HepG2 (cell line): ENCODE measurements around the gene STIP1. TPM values are rescaled to one million over a fixed set of nuclear protein-coding genes. Genes with fewer than 3 reads are reported as not detected.

Experiments used
- ATAC-seq: fragments of 200-7000 bp; cut with Tn5 transposase; 3 replicates; pipeline ENCODE4 v1.9.1; 2020; ENCODE audit warnings: mild to moderate bottlenecking, moderate library complexity
- BruUV-seq: library from RNA; stranded (reverse); fragments of 400-500 nt; replicated peaks from 2 replicates; lab custom pipeline; 2021; lab: Mats Ljungman, UMichigan
- CTCF ChIA-PET: fragments of 300-600 bp; formaldehyde crosslinking; extraction: SDS; loops from one replicate; lab custom pipeline; 2021; ENCODE audit warnings: low total read pairs, inconsistent platforms, low intra/inter-chr PET ratio; lab: Yijun Ruan, JAX
- POLR2A ChIA-PET: fragments of 350-600 bp; sonication (Branson Sonifier 250); formaldehyde crosslinking; loops from one replicate; lab custom pipeline; 2020; ENCODE audit warnings: antibody characterized with exemption, inconsistent platforms; lab: Yijun Ruan, JAX
- DNase-seq: peaks from one replicate; pipeline ENCODE4 v3.0.0-alpha.2; 2015; ENCODE audit warnings: low spot score
- FAIRE-seq: peaks from 3 replicates; lab custom pipeline; 2011; peaks lifted over from hg19 to GRCh38; lab: Jason Lieb, UNC
- H2AFZ ChIP-seq: one replicate; pipeline ENCODE4 v1.6.1; 2011; ENCODE audit warnings: low read length, inconsistent platforms
- H3K27ac ChIP-seq: fragments of 300-600 bp; 3 replicates; pipeline ENCODE4 v1.8.0; 2011; ENCODE audit warnings: mixed run types, mild to moderate bottlenecking, mixed read lengths, low read length, inconsistent platforms; ENCODE audit not compliant: insufficient read depth; ENCODE audit errors: extremely low read length
- H3K27me3 ChIP-seq, 2 experiments: fragments of 200-600 bp in 1 of 2; 2 replicates in 1 of 2; 3 replicates in 1 of 2; pipeline versions ENCODE4 v1.6.0 to v1.8.0; 2011; ENCODE audit warnings: low read length in 2 of 2, mild to moderate bottlenecking in 2 of 2, moderate library complexity in 2 of 2, inconsistent platforms in 1 of 2; ENCODE audit not compliant: insufficient read depth in 2 of 2, control insufficient read depth in 1 of 2
- H3K36me3 ChIP-seq, 2 experiments: fragments of 200-600 bp in 1 of 2; replicated peaks in 1 of 2; 2 replicates in 1 of 2; 3 replicates in 1 of 2; pipeline versions ENCODE4 v1.5.1 to v1.8.0; 2011; ENCODE audit warnings: low read length in 2 of 2, inconsistent platforms in 1 of 2; ENCODE audit not compliant: insufficient read depth in 2 of 2, control insufficient read depth in 1 of 2
- H3K4me1 ChIP-seq: 2 replicates; pipeline ENCODE4 v1.5.1; 2012; ENCODE audit warnings: low read length, inconsistent platforms; ENCODE audit not compliant: insufficient read depth
- H3K4me2 ChIP-seq: 2 replicates; pipeline ENCODE4 v1.6.0; 2011; ENCODE audit warnings: low read depth, low read length, inconsistent platforms
- H3K4me3 ChIP-seq, 3 experiments: fragments of 200-600 bp in 1 of 3; sonication (generic), shearing (Covaris generic) in 1 of 3; replicated peaks in 1 of 3; 2 replicates each; pipeline ENCODE4 v1.5.1; 2011 to 2016; ENCODE audit warnings: low read length in 3 of 3, inconsistent platforms in 2 of 3, low read depth in 2 of 3, mild to moderate bottlenecking in 2 of 3, control low read depth in 1 of 3, mixed read lengths in 1 of 3; ENCODE audit not compliant: insufficient read depth in 1 of 3
- H3K79me2 ChIP-seq: one replicate; pipeline ENCODE4 v1.6.1; 2011; ENCODE audit warnings: low read length, inconsistent platforms; ENCODE audit not compliant: insufficient read depth
- H3K9ac ChIP-seq: 2 replicates; pipeline ENCODE4 v1.6.0; 2011; ENCODE audit warnings: mild to moderate bottlenecking, low read depth, low read length, inconsistent platforms; ENCODE audit not compliant: insufficient read depth
- H3K9me3 ChIP-seq: 2 replicates; pipeline ENCODE4 v1.5.1; 2012; ENCODE audit warnings: mild to moderate bottlenecking, low read length
- H4K20me1 ChIP-seq: 2 replicates; pipeline ENCODE4 v1.6.0; 2011; ENCODE audit warnings: inconsistent platforms, mild to moderate bottlenecking, low read length, moderate library complexity; ENCODE audit not compliant: insufficient read depth
- ATRX ChIP-seq: sonication (generic); formaldehyde crosslinking; IDR thresholded peaks from 2 replicates; pipeline ENCODE4 v1.4.0; 2020; ENCODE audit warnings: missing genetic modification reagents, borderline replicate concordance
- BRD4 ChIP-seq: sonication (generic); formaldehyde crosslinking; IDR thresholded peaks from 2 replicates; pipeline ENCODE4 v1.4.0; 2020; ENCODE audit warnings: missing genetic modification reagents
- EEA1 ChIP-seq: sonication (generic); formaldehyde crosslinking; IDR thresholded peaks from 2 replicates; pipeline ENCODE4 v1.5.1; 2020; ENCODE audit warnings: mild to moderate bottlenecking, missing genetic modification reagents, borderline replicate concordance
- IKZF4 ChIP-seq: sonication (generic); formaldehyde crosslinking; IDR thresholded peaks from 2 replicates; pipeline ENCODE4 v1.5.1; 2020; ENCODE audit warnings: borderline replicate concordance, mild to moderate bottlenecking, low read depth, missing genetic modification reagents; ENCODE audit errors: not compliant biosample characterization
- NONO ChIP-seq, 2 experiments: fragments of 450-650 bp in 1 of 2; sonication (generic) in 1 of 2; formaldehyde crosslinking in 1 of 2; IDR thresholded peaks in 1 of 2; conservative IDR thresholded peaks in 1 of 2; 2 replicates each; pipeline versions ENCODE4 v1.6.1 to v1.8.0; 2017 to 2022; ENCODE audit warnings: mild to moderate bottlenecking in 1 of 2, missing genetic modification reagents in 1 of 2, moderate library complexity in 1 of 2
- PITX1 ChIP-seq: sonication (generic); formaldehyde crosslinking; IDR thresholded peaks from 2 replicates; pipeline ENCODE4 v1.5.1; 2020; ENCODE audit warnings: mild to moderate bottlenecking, missing genetic modification reagents
- RXRB ChIP-seq: IDR thresholded peaks from 2 replicates; pipeline ENCODE4 v1.6.1; 2016; ENCODE audit warnings: borderline replicate concordance, missing genetic modification reagents, missing compliant biosample characterization
- SOX5 ChIP-seq: IDR thresholded peaks from 2 replicates; pipeline ENCODE4 v1.6.1; 2016; ENCODE audit warnings: borderline replicate concordance
- ZNF274 ChIP-seq: sonication (generic); formaldehyde crosslinking; IDR thresholded peaks from 2 replicates; pipeline ENCODE4 v1.5.1; 2020; ENCODE audit warnings: mild to moderate bottlenecking, missing genetic modification reagents
- ZNF335 ChIP-seq: sonication (generic); formaldehyde crosslinking; IDR thresholded peaks from 2 replicates; pipeline ENCODE4 v1.4.0; 2020; ENCODE audit warnings: missing genetic modification reagents
- ZNF792 ChIP-seq: IDR thresholded peaks from 2 replicates; pipeline ENCODE4 v1.6.1; 2016
- WGBS: methylation state at CpG from one replicate; pipeline ENCODE4 v1.1.6; 2017; ENCODE audit warnings: low lambda C conversion rate; 5-methylcytosine and 5-hydroxymethylcytosine counted together
- in situ Hi-C: cut with HindIII; loops from 2 replicates; pipeline ENCODE4 v1.10.0; 2017; ENCODE audit warnings: low pct_unique_long_range_greater_than_20kb; ENCODE audit not compliant: extremely low pct_ligation_motif_present
- intact Hi-C: fragments of 100-400 bp; cut with micrococcal nuclease; formaldehyde crosslinking; loops from one replicate; pipeline ENCODE4 v1.10.0; 2022; ENCODE audit not compliant: unreplicated experiment
- polyA plus RNA-seq, 8 experiments: library from polyadenylated mRNA; depleted of rRNA in 3 of 8; stranded (reverse) in 7 of 8; unstranded in 1 of 8; fragments of >200 nt; fragmentation: Illumina TruSeq in 4 of 8; extraction: Trizol in 4 of 8; gene quantifications; 2 replicates each; pipeline versions ENCODE4 v1.2.1 to v1.2.3, GENCODE V29; 2011 to 2016; ENCODE audit warnings: low read depth in 4 of 8, missing spikeins in 1 of 8, mixed read lengths in 1 of 8; ENCODE audit not compliant: insufficient read depth in 1 of 8
- total RNA-seq, 5 experiments: library from RNA; depleted of rRNA; stranded (reverse); fragments of >200 nt; fragmentation: Illumina TruSeq; extraction: Trizol; gene quantifications; 2 replicates each; pipeline ENCODE4 v1.2.3, GENCODE V29; 2016; ENCODE audit warnings: low read depth in 1 of 5
- TF ChIP-seq, protein P1 (sequence below): IDR thresholded peaks from 2 replicates; pipeline ENCODE4 v1.6.1; 2016; ENCODE audit warnings: low read depth
- TF ChIP-seq, protein P2 (sequence below): sonication (generic); formaldehyde crosslinking; IDR thresholded peaks from 2 replicates; pipeline ENCODE4 v1.4.0; 2020; ENCODE audit warnings: missing genetic modification reagents
- TF ChIP-seq, protein P3 (sequence below): sonication (generic); IDR thresholded peaks from 2 replicates; pipeline ENCODE4 v1.6.1; 2016; ENCODE audit warnings: low read depth, borderline replicate concordance
- TF ChIP-seq, protein P4 (sequence below): sonication (generic); formaldehyde crosslinking; IDR thresholded peaks from 2 replicates; pipeline ENCODE4 v1.8.0; 2022; ENCODE audit warnings: missing genetic modification reagents, mild to moderate bottlenecking, moderate library complexity, borderline replicate concordance

Gene STIP1
- total and polyA plus RNA-seq, 2 of the 13 experiments (the other 11 are each of a cell fraction or from before 2014, with no cell fraction given): 81.1 to 217 TPM

DNA sequence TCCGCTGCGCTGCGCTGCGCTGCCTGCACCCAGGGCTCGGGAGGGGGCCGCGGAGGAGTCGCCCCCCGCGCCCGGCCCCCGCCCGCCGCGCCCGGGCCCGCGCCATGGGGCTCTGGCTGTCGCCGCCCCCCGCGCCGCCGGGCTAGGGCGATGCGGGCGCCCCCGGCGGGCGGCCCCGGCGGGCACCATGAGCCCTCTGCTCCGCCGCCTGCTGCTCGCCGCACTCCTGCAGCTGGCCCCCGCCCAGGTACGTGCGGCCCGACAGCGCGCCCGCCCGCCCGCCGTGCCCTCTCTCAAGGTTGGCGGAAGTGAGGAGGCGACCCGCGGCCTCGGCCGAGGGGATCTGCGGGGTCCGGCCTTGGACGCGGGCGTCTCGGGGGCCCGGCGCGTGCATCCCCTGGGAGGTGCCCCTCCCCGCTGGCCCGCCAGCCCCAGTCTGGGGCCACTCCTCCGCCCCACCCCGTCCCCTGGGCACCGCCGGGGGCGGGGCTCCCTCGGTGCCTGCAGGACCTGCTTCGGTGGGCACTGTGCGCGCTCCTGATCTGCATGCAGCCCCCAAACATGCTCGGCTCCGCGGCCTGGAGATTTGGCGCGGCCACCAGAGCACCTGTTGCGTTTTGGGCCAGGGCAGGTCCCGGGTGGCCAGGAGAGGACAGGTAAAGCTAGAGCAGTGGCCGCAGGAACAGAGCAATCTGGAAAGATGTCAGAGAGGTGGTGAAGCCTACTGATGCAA, 48.8 kb downstream of the STIP1 start:
- Histone ChIP-seq H3K4me1 (peaks cover 70% of the 10 kb centered on the region), H3K9me3 (no peaks in the 10 kb centered on the region), H3K4me3 (peak overlapping the region; percentile 60 to 80 (median 76)), H3K9ac (peak overlapping the region; percentile 58), H3K36me3 (no peaks in the 10 kb centered on the region; a peak in 1 of 5 replicates), H3K27me3 (no peaks in the 10 kb centered on the region), H3K4me2 (peak overlapping the region; percentile 76), H3K79me2 (peaks cover 3% of the 10 kb centered on the region), H4K20me1 (no peaks in the 10 kb centered on the region), H2AFZ (no peak overlapping the region), H3K27ac (peak overlapping the region; percentile 43)
- ATAC-seq: peak; percentile 50
- POLR2A ChIA-PET: interaction anchor here (0.6 to 1.8 kb wide), 3 partner anchors 8 to 49 kb away, joined by 3 to 7 read pairs (median 6); partner anchors contain the start of genes NUDT22, STIP1 and TRPT1
- 72% methylated on average over 3 of the region's 80 CpGs for WGBS
- no peak for DNase-seq
- no peak for FAIRE-seq
- BruUV-seq: no TSS peak
- intact Hi-C loops: no loop called here
- in situ Hi-C loops: no loop called here
- CTCF ChIA-PET: no interaction called here
- TF ChIP-seq ZNF335 (CRISPR knock-in tag) (no peak), IKZF4 (CRISPR knock-in tag) (no peak), RXRB (CRISPR knock-in tag) (peak; percentile 32; the same call in 1 of the 2 replicates), SOX5 (CRISPR knock-in tag) (peak; percentile 17; the same call in 1 of the 2 replicates), ZNF274 (CRISPR knock-in tag) (peak; percentile 74; the same call in 1 of the 2 replicates), PITX1 (no peak), NONO (IDR thresholded peaks at IDR 0.05) (no peak), NONO (CRISPR knock-in tag; conservative IDR thresholded peaks at IDR 0.05) (no peak; the same call in 1 of the 2 replicates), ZNF792 (CRISPR knock-in tag) (no peak), EEA1 (CRISPR knock-in tag) (0 out of 2 replicates have a peak, but pooled peaks have one; percentile 32), BRD4 (CRISPR knock-in tag) (0 out of 2 replicates have a peak, but pooled peaks have one; percentile 57), ATRX (no peak)
- TF ChIP-seq, protein P1, sequence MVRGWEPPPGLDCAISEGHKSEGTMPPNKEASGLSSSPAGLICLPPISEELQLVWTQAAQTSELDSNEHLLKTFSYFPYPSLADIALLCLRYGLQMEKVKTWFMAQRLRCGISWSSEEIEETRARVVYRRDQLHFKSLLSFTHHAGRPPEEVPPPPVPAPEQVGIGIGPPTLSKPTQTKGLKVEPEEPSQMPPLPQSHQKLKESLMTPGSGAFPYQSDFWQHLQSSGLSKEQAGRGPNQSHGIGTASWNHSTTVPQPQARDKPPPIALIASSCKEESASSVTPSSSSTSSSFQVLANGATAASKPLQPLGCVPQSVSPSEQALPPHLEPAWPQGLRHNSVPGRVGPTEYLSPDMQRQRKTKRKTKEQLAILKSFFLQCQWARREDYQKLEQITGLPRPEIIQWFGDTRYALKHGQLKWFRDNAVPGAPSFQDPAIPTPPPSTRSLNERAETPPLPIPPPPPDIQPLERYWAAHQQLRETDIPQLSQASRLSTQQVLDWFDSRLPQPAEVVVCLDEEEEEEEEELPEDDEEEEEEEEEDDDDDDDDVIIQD: peak; percentile 18; the same call in 1 of the 2 replicates
- TF ChIP-seq, protein P2, sequence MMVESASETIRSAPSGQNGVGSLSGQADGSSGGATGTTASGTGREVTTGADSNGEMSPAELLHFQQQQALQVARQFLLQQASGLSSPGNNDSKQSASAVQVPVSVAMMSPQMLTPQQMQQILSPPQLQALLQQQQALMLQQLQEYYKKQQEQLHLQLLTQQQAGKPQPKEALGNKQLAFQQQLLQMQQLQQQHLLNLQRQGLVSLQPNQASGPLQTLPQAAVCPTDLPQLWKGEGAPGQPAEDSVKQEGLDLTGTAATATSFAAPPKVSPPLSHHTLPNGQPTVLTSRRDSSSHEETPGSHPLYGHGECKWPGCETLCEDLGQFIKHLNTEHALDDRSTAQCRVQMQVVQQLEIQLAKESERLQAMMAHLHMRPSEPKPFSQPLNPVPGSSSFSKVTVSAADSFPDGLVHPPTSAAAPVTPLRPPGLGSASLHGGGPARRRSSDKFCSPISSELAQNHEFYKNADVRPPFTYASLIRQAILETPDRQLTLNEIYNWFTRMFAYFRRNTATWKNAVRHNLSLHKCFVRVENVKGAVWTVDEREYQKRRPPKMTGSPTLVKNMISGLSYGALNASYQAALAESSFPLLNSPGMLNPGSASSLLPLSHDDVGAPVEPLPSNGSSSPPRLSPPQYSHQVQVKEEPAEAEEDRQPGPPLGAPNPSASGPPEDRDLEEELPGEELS (CRISPR knock-in tag): peak; percentile 45
- TF ChIP-seq, protein P3, sequence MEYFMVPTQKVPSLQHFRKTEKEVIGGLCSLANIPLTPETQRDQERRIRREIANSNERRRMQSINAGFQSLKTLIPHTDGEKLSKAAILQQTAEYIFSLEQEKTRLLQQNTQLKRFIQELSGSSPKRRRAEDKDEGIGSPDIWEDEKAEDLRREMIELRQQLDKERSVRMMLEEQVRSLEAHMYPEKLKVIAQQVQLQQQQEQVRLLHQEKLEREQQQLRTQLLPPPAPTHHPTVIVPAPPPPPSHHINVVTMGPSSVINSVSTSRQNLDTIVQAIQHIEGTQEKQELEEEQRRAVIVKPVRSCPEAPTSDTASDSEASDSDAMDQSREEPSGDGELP: peak; percentile 13; the same call in 1 of the 2 replicates
- TF ChIP-seq, protein P4, sequence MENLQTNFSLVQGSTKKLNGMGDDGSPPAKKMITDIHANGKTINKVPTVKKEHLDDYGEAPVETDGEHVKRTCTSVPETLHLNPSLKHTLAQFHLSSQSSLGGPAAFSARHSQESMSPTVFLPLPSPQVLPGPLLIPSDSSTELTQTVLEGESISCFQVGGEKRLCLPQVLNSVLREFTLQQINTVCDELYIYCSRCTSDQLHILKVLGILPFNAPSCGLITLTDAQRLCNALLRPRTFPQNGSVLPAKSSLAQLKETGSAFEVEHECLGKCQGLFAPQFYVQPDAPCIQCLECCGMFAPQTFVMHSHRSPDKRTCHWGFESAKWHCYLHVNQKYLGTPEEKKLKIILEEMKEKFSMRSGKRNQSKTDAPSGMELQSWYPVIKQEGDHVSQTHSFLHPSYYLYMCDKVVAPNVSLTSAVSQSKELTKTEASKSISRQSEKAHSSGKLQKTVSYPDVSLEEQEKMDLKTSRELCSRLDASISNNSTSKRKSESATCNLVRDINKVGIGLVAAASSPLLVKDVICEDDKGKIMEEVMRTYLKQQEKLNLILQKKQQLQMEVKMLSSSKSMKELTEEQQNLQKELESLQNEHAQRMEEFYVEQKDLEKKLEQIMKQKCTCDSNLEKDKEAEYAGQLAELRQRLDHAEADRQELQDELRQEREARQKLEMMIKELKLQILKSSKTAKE (CRISPR knock-in tag): peak; percentile 85
